ENCODE measurements around the gene RAP1B.
A peak's percentile ranks its signal among the peaks of the same experiment; 100 is the strongest.

Gene RAP1B

DNA sequence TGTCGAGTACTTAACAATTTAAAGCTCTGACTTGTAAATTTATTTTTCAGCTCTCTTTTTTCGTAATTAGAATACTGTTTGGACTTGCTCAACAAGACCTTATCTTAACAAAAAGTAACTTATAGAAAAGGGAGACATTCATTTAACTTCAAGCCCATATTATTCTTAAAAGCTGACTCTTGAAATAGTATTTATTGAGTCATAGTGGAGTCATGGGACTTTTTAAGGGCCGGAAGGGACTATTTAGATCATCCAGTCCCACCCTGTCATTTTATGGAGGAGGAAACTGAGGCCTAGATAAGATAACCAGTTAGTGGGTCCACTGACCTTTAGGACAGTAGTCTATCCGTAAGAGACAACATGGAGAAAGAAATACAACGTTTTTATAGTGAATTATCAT lies 1.5 kb downstream of the RAP1B start:
- no peak for DNase-seq

DNA sequence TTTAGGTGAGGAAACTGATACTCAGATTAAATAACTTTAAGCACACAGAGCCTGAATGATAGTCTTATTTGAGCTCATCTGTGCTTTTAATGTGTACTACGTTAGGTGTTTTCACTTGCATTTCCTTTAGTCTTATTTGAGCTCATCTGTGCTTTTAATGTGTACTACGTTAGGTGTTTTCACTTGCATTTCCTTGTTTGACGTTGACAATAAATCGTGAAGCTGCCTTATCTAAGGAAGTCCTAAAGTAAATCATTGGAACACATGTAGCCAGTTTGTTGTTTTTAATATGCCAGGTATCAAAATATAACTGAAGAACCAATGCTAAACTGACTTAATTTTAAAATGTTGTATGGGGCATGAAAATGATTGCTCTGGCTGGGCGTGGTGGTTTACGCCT lies 2.0 kb downstream of the RAP1B start:
- no peak for DNase-seq

DNA sequence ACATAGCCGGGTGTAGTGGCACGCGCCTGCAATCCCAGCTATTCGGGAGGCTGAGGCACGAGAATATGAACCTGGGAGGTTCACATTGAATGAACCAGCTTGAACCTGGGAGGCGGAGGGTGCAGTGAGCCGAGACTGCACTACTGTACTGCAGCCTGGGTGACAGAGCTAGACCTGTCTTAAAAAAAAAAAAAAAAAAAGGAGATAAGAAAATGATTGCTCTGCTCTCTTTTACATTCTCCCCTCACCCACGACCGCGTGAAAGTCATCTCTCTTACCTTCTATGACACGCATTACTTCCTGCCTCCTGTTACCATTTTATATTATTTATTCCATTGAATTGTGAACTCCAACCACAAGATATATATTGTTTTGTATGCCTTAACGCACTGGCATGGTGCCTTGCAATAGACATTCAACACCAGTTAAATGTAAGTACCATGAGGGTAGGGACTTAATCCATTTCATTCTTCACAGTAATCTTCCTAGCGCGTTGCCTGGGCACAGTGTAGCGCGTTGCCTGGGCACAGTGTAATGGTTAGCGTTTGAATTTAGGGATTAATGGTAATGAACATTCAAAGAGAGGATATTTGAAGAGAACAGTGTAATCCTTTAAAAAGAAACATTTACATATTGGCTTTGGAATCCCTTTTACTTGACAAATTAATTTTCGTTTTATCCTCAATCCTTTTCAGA lies 2.7 kb downstream of the RAP1B start:
- peak; percentile 8 to 68 for DNase-seq

DNA sequence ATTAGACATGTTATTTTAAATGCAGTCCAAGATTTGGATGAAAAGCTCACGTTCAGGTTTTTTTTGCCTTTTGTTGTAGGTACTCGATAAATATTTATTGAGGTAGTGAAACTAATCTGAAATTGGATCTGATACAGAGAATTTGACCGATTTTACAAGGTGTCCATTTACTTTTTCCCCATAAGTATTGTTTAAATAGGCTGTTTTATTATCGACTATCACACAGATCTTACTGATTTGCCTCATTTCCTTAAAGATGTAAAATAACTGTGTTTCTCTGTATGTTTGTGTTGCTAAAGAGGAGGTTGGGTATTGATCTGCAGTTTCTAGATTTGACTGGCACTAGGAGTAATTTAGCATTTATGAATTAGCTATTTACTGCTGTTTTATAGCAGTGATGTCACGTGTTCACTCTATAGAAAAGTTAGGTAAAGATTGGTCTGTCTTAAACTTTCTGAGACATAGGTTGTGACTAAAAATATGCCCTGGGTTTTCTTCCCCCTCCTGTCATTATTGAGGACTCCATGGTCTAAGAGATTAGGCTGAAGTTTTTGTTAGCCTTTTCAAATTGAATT lies 3.5 kb downstream of the RAP1B start:
- DNase-seq = no peak

DNA sequence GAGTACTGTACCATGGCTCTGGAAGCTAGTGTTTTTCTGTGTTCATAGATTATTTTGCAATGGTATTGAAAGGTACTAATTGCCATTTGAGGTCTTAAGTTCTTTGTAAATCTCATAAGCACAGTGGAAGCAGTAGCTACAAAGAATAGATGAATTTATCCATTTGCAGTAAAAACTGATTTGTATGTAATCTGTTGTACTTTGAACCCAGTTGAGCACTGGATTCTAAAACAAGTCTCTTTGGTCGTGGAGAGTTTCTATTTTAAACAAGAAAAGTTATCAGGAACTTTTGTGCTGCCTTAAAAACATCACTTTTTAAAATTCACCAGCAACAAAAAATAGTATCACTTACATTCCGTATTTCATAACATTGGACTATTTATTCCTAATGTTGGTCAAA lies 4.1 kb downstream of the RAP1B start:
- DNase-seq = no peak

DNA sequence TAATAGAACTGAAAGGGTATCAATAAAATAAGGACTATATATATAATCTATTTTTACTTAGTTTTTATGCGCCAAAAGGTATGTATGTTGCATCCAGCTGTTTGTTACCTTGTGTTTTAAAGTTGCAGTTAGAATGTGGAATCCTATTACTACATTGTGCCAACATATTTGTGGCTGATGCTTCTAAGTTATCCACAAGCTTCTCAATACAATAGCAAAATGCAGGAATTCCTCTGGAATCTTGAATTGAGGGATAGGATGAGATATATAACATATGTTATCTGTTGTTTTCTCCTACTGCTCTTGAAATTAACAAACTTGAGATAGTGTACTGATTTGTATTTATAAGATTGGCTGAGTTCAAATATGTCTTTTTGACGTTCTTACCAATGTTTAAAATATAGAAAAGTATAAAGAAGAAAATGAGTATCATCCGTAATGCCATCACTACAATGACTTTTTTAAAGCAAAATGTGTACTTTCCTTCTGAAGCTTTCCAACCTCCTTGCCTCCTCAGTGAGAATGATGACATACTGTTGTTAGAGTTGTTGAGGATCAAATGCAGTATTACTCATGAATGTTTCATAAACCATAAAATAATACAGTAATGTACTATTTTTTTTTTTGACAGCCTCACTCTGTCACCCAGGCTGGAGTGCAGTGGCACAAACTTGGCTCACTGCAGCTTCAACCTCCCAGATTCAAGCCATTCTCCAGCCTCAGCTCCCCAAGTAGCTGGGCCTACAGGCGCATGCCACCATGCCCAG lies 6.6 kb downstream of the RAP1B start:
- no peak for DNase-seq

DNA sequence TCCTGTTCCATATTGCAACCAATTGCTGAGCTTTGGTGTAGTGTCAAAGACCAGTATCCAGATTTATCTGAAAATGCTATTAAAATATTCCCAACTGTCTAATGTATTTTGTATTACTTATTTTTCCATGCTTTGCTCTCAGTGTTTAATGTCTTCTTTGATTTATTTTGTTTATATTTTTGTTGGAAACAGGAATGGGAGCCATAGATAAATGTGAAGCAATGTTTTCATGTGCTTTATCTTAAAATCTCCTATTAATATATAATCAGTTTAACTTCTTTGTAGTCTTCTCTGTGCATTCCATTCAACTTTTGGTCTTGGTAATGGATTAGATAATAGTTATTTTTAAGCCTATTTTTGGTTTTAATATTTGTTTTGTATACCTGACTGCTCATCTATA lies 8.8 kb downstream of the RAP1B start:
- DNase-seq = no peak

DNA sequence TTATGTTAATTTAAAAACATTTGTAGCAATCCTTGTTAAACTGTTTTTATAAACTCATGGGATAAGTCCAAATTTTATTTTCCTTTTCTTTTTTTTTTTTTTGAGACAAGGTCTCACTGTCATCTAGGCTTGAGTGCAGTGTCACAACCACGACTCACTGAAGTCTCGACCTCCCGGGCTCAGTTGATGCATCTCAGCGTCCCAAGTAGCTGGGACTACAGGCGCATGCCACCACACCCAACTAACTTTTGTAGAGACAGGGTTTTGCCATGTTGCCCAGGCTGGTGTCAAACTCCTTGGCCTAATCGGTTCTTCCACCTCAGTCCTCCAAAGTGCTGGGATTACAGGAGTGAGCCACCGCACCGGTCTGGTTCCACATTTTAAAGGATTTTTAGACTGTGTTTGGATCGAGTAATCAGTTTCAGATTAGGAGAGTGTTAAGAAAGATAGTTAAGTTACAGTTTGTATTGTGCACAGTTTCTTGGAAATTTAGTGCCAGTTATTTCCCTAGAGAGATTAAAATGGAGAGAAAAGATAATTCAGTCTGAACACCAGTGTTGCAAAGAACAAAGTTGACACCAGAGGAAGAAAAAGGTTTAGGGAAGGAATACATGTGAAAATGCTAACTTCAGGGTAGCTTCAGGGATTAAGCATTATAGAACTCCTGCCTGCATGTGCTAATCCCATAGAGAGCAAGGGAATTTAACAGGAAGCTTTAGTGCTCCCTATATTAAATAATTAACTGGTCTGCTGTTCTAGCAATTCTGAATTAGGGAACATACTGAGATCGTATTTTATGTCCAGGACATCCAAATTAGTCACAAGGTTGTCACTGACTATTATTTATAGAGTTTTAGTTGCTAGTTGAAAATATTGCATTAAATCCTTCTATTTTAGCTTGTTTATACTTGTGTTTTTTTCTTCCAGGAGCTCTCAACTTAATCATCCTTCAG lies 10.1 kb downstream of the RAP1B start:
- no peak for DNase-seq

DNA sequence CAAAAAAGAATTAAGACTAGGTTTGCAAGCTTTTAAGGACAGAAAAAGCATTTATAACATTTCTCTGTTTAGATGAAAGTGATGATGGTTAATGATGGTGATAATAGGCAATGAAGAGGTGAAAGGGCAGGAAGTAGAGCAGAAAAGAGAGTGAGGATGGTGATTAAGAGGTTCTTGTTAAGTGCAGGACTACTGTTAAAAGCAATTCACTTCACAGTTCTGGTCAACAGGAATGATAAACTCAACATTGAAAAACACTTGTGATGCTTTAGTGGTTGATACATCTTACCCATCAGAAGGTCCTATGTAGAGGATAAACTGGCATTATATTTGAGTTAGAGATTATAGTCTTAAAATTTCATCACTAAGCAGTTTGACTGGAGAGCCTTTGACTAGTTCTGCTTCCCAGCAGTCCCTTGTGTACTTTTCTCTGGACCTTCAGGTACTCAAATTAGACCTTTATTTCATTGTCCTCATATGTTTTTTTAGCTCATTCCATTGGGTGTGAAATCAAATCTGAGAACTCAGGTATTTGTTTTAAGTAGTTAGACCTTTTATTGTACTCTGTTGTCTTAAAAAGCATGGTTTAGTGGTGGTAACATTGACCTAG lies 10.9 kb downstream of the RAP1B start:
- DNase-seq = no peak

DNA sequence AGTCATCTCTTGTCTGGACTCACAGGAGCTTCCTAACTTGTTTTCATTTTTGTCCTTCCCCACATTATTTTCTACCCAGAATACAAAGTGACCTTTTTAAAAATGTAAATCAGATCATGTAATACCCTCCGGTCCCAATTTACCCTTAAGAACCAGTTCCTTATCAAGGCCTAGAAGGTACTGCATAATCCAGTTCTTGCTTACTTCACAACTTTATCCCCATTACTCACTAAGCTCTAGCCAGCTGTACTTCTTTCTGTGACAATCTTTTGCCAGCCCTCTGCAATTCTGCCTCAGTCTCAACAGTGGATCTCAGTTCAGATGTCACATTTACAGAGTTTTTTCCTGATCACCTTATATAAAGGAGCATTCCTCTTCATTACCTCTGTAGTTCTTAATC lies 11.6 kb downstream of the RAP1B start:
- no peak for DNase-seq

DNA sequence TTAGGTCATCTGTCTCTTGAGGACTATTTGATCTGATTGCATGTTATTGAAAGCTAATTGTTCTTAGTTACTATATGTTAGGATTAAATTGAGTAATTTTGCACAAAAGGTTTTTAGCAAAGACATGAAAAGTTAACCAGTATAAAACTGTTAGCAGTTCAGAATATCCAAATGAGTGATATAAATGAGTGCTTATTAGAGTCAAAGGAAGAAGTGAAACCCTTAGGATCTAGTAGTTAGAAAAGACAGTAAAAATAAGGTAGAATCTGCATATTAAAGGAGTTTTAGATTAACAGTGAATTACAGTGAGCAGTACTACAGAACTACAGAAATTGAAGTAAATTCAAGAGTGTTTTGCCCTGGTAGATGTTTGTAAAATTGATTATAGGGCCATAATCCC lies 12.4 kb downstream of the RAP1B start:
- no peak for DNase-seq

DNA sequence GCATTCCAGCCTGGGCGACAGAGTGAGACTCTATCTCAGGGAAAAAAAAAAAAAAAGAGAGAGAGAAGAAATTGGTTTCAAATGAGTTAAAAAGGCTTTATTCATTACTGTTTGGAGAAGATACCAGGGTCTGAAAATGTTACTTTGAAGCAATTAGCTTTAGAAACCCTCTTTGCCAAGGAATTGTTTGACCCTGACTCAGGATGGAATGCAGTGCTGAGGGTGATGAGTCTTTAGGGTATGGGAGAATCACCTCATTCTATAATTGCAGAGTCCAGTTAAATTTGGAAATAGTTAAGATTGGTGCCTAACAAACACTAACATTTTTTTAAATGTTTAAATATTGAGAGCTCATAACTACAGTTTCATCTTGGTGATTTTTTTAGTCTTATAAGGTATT lies 13.3 kb downstream of the RAP1B start:
- DNase-seq = no peak

DNA sequence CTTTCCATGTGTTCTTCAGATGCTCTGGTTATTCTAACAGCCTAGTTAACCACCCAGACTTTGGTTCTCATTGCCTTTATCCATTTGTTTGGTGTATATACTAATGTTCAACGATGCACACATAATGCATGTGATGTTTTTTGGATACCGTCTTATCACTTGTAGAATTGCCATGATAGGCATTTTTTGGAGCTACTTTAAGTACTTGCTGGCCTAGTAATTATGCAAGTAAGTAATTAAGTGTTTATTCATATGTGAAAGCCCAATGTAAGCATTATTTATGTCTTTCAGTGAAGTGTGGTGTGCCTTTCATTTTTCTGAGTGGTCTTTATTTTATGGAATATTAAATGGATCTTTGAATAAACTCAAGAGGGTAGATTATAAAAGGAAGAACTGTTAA lies 14.2 kb downstream of the RAP1B start:
- DNase-seq = no peak

DNA sequence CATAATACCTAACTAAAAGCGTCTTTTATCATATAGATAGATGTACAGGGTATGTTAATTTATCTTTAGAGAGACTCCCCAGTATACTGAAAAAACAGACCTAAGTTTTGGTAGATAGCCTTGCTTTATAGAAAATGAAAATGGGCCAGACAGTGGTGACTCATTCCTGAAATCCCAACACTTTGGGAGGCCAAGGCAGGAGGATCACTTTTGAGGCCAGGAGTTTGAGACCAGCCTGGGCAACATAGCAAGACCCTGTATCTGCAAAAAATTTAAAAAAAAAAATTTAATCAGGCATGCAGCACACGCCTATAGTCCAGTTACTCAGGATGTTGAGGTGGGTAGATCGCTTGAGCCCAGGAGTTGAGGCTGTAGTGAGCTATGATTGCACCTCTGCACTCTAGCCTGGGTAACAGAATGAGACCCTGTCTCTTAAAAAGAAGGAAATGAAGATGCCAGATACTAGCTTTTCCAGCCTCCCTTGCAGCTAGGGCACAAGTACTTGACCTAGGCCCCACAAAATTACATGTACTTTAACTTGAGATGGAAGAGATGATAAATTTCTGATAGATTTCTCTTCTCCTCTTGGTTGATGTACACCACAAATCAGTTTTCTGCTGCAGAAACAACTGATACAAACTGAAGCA lies 17.1 kb downstream of the RAP1B start:
- no peak for DNase-seq

DNA sequence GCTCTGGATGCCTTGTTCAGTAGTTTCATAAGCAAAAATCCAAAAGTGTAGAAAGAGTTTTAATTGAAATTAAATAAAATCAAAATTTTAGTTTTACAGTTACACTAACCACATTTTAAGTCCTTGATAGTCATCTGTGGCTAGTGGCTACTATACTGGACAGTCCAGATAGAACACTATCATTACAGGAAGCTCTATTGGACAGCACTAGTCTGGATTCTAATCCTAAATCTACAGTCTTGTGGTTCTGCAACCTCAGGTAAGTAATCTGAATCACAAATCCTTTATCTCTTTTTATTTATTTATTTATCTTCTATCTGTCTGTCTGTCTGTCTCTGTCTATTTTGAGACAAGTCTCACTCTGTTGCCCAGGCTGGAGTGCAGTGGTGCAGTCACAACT lies 18.0 kb downstream of the RAP1B start:
- DNase-seq = no peak

DNA sequence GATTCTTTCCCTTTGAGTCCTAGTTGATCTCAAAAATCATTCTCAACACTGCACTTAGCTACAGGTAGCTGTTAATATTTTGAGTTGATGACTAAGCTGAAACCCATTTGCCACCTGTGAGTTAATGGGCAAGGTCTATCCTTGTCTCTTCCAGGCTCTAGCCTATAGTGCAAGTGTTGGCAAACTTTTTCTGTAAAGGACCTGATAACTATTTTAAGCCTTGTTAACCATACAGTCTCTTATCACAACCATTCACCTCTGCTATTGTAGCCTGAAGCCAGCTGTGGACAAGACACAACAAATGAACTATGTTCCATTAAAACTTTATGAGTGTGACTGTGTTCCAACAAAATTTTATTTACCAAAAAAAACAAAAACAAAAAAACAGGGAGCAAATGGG lies 19.4 kb downstream of the RAP1B start:
- no peak for DNase-seq

DNA sequence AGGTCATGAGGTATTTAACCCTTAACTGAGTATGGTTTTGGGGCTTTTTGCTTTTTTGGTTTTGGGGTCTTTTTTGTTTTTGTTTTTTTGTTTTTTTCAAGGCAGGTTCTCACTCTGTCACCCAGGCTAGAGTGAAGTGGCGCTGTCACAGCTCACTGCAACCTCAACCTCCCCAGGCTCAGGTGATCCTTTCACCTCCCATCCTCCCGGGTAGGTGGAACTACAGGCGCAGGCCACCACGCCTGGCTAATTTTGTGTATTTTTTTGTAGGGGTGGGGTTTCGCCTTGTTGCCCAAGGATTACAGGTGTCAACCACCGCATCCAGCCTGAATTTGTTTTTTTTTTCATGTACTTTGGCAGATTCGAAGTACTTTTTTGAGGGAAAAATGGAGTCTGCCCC lies 19.9 kb downstream of the RAP1B start:
- no peak for DNase-seq

DNA sequence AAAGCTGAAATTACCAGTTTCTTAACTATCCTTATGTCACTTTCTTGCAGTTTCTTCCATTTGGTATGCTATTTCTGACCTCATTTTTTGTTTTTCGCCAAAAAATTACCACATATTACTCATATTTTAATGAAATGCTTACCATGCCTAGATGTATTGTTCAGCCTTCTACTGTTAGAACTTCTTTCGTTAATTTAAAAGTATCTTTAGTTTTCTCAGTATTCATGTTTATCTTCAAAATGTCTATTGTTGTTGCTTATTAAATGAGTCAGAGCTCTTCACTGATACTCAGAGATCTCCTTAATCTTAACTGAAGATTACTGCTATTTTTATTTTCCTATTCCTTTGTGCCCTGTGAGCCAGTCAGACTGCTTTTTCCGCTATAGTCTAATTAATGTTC lies 20.5 kb downstream of the RAP1B start:
- no peak for DNase-seq

DNA sequence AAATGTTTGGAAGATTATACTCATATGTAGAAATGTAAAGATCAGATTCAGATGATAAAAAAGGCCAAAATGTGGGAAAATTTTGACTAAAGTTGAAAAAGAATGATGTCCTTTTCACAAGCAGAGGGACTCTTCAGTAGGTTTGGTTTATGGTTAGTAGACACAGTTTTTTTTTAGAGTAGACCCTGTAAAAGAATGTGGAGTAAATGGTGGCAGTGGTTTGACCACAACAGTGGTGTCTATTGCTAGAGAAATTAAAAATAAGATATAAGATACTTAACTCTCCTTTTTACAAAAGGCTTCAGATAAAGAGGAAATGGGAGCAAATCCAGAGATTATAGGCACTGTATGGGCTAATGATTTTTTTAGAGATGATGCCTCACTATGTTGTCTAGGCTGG lies 21.8 kb downstream of the RAP1B start:
- DNase-seq = no peak

DNA sequence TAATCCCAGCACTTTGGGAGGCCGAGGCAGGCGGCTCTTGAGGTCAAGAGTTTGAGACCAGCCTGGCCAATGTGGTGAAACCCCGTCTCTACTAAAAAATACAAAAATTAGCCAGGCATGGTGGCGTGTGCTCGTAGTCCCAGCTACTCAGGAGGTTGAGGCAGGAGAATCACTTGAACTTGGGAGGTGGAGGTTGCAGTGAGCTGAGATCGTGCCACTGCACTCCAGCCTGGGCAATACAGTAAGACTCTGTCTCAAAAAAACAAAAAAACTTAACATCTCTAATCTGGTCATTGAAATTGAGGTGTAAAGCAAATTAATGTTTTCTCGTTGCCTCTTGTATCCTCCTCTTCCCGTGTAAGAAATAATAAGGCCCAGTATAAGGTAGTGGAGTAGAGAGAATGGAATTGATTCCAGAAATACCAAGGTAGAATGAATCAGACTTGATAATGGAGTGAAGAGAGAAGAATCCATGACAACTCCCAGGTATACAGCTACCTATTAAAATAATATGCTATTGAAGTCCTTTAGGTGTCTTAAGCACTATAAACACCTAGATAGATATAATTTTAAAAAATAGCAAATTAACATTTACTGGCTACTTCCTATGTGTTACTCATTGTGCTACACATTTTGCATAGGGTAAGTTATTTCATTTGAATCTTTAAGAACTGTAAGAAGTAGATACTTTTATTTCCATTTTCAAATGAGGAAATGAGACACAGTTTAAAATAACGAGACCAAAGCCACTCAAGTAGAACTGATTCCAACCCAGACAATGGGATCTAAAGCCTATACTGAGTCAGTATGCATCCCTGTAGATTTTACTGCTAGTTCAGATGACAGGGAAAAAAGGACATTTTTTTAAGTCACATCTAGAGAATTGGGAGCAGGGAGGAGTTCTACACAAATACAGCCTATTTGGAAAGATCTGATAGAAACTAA lies 23.2 kb downstream of the RAP1B start:
- DNase-seq = no peak

DNA sequence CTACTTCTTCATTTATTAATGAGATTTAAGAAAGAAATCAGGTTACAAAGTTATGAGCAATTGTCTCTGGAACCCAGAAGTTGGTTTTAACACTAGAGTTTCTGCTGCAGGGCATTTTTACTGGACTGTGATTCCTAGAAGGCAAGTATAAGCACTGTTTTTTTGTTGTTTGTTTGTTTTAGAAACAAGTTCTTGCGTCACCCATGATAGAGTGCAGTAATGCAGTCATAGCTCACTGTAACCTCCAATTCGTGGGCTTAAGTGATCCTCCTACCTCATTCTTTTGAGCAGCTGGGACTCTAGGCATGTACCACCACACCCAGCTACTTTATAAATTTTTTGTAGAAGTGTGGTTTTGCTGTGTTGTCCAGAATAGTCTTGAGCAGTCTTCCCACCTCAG lies 25.6 kb downstream of the RAP1B start:
- no peak for DNase-seq
